Ishikawa (cell line): ENCODE results near the gene EGFLAM.

Source experiments
- CEBPB ChIP-seq: IDR thresholded peaks from 2 replicates; pipeline ENCODE4 v1.6.1; 2012
- CREB1 ChIP-seq: IDR thresholded peaks from 2 replicates; pipeline ENCODE4 v1.6.1; 2012; ENCODE audit warnings: low read depth
- EGR1 ChIP-seq: IDR thresholded peaks from 2 replicates; pipeline ENCODE4 v1.6.1; 2012
- EP300 ChIP-seq: IDR thresholded peaks from 2 replicates; pipeline ENCODE4 v1.6.1; 2012; ENCODE audit warnings: borderline replicate concordance
- FOXM1 ChIP-seq: IDR thresholded peaks from 2 replicates; pipeline ENCODE4 v1.6.1; 2012; ENCODE audit warnings: low read depth, borderline replicate concordance
- NFIC ChIP-seq: IDR thresholded peaks from 2 replicates; pipeline ENCODE4 v1.6.1; 2012
- RAD21 ChIP-seq: IDR thresholded peaks from 2 replicates; pipeline ENCODE4 v1.6.1; 2012; ENCODE audit warnings: low read depth
- TAF1 ChIP-seq: IDR thresholded peaks from 2 replicates; pipeline ENCODE4 v1.6.1; 2012; ENCODE audit warnings: low read depth, mild to moderate bottlenecking
- TCF12 ChIP-seq: IDR thresholded peaks from 2 replicates; pipeline ENCODE4 v1.6.1; 2012; ENCODE audit warnings: low read depth
- TEAD4 ChIP-seq: IDR thresholded peaks from 2 replicates; pipeline ENCODE4 v1.6.1; 2012
- YY1 ChIP-seq: IDR thresholded peaks from 2 replicates; pipeline ENCODE4 v1.6.1; 2012; ENCODE audit warnings: low read depth
- ZBTB7A ChIP-seq: IDR thresholded peaks from 2 replicates; pipeline ENCODE4 v1.6.1; 2012; ENCODE audit warnings: low read depth
- TF ChIP-seq, protein P1 (sequence below): IDR thresholded peaks from 2 replicates; pipeline ENCODE4 v1.6.1; 2012; ENCODE audit warnings: low read depth, mild to moderate bottlenecking
- TF ChIP-seq, protein P2 (sequence below): IDR thresholded peaks from 2 replicates; pipeline ENCODE4 v1.6.1; 2012
- TF ChIP-seq, protein P3 (sequence below): IDR thresholded peaks from 2 replicates; pipeline ENCODE4 v1.6.1; 2012

Gene EGFLAM

DNA sequence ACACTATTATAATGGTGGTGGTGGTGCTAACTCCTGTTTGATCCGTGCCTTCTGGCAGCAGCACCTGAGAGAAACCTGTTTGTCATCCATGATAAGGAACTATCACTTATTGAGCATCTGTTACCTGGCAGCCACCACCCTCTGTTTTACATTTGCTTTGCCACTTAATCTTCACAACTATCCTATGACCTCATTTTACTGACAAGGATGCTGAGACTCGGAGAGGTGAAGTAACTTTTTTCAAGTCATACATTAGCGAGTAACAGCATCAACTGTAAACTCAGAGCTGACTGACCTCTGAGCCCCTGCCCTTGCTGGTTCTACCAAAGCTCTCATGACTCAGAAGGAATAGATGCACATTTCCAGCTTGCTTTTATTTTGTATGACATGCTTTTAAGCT, 81.1 kb downstream of the EGFLAM start:
- TF ChIP-seq YY1 (no peak), NFIC (no peak), CREB1 (no peak), TCF12 (no peak), EGR1 (no peak), TAF1 (no peak), EP300 (no peak), FOXM1 (no peak), TEAD4 (no peak), RAD21 (no peak), CEBPB (no peak), ZBTB7A (no peak)
- TF ChIP-seq, protein P1, sequence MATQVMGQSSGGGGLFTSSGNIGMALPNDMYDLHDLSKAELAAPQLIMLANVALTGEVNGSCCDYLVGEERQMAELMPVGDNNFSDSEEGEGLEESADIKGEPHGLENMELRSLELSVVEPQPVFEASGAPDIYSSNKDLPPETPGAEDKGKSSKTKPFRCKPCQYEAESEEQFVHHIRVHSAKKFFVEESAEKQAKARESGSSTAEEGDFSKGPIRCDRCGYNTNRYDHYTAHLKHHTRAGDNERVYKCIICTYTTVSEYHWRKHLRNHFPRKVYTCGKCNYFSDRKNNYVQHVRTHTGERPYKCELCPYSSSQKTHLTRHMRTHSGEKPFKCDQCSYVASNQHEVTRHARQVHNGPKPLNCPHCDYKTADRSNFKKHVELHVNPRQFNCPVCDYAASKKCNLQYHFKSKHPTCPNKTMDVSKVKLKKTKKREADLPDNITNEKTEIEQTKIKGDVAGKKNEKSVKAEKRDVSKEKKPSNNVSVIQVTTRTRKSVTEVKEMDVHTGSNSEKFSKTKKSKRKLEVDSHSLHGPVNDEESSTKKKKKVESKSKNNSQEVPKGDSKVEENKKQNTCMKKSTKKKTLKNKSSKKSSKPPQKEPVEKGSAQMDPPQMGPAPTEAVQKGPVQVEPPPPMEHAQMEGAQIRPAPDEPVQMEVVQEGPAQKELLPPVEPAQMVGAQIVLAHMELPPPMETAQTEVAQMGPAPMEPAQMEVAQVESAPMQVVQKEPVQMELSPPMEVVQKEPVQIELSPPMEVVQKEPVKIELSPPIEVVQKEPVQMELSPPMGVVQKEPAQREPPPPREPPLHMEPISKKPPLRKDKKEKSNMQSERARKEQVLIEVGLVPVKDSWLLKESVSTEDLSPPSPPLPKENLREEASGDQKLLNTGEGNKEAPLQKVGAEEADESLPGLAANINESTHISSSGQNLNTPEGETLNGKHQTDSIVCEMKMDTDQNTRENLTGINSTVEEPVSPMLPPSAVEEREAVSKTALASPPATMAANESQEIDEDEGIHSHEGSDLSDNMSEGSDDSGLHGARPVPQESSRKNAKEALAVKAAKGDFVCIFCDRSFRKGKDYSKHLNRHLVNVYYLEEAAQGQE, result no peak
- TF ChIP-seq, protein P2, sequence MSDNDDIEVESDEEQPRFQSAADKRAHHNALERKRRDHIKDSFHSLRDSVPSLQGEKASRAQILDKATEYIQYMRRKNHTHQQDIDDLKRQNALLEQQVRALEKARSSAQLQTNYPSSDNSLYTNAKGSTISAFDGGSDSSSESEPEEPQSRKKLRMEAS, result no peak
- TF ChIP-seq, protein P3, sequence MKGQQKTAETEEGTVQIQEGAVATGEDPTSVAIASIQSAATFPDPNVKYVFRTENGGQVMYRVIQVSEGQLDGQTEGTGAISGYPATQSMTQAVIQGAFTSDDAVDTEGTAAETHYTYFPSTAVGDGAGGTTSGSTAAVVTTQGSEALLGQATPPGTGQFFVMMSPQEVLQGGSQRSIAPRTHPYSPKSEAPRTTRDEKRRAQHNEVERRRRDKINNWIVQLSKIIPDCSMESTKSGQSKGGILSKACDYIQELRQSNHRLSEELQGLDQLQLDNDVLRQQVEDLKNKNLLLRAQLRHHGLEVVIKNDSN, result no peak

DNA sequence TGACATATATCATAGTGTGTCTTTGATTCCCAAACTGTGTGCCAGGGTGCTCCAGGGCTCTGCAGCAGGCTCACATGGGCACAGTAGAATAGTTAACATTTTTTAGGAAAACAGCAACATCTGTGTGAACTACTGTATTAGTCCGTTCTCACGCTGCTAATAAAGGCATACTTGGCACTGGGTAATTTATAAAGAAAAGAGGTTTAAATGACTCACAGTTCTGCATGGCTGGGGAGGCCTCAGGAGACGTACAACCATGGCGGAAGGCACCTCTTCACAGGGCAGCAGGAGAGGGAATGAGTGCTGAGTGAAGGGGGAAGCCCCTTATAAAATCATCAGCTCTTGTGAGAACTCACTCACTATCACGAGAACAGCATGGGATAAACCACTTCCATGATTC, 82.7 kb downstream of the EGFLAM start:
- no peak for TF ChIP-seq RAD21

DNA sequence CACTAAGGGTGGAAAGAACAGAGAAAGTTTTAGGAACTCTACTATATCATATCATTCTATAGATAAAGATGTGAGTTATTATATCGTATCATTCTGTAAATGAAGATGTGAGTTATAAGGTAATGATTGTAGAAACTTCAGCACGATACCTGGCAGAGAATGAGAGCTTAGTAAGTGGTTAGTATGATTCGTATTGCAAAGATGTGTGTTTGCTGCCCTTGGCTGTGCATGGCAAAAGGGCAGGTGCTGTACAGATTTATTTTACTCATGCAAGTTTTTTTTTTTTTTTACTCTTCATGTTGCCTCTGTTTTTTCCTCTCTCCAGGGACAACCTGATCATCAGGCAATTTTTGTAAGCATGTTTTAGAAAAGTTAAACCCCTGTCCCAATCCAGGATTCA, 83.3 kb downstream of the EGFLAM start:
- TF ChIP-seq, protein P3, result no peak
- no peak for TF ChIP-seq TEAD4
- TF ChIP-seq FOXM1, result no peak
- no peak for TF ChIP-seq TAF1
- TF ChIP-seq EGR1, result no peak
- no peak for TF ChIP-seq NFIC
- TF ChIP-seq, protein P1, result no peak
- TF ChIP-seq, protein P2, result no peak
- TF ChIP-seq RAD21, result no peak
- no peak for TF ChIP-seq CEBPB
- TF ChIP-seq CREB1, result no peak
- no peak for TF ChIP-seq ZBTB7A
- no peak for TF ChIP-seq EP300
- TF ChIP-seq YY1, result no peak

DNA sequence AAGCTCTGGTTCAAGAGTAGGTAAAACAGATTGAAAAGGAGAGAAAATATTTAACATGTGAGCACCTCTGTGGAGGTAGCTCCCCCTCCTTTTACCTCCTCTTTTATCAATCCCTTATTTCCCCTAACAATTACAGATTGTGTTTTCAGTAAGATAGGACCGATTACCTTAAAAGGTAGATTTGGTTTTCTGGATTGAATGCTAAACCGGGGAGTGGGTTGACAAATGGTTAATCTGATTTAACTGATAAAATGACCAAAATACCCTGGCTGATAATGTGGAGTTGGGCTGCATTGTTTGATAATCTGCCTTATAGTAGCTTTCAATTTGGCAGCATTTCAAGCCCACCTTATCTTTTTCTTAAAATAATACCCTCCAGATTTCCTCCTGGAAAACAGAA, 83.9 kb downstream of the EGFLAM start:
- TF ChIP-seq CEBPB (no peak), EP300 (no peak)
- TF ChIP-seq, protein P2, result no peak

DNA sequence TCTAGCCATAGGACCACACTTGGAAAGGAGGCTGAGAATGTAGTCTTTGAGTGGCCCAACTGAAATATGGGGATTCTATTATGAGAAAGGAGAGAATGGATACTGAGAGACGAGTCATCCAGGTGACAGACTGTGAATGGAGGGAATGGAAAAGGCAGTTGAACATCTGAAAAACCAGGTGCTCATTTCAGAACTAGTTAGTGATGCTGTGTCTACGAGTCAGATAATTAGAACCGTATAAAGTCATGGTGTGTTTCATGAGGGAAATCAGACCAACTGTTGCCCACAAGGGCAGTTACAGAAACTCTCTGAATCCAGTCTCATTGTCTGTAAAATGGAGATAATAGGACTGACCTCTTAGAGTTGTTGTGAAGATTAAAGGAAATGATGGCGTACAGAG, 86.5 kb downstream of the EGFLAM start:
- TF ChIP-seq, protein P3, result no peak
- TF ChIP-seq TCF12 (no peak), TAF1 (no peak), FOXM1 (no peak), RAD21 (no peak), NFIC (no peak), EGR1 (no peak)
- TF ChIP-seq, protein P1, result no peak
